Measurements from ENCODE around the gene TP53TG3. TPM values are rescaled to one million over a fixed set of nuclear protein-coding genes. Genes with fewer than 3 reads are reported as not detected.
"Not testable (repeated sequence)": the region's sequence is repeated elsewhere in the genome, so short reads cannot be mapped to it uniquely, and the experiment has no call there.

Gene TP53TG3
- not detected in 2 replicates for total RNA-seq

- DNase-seq (ENCODE audit: low read depth in 2 of 2), result not testable (repeated sequence)
These were observed at the start of gene TP53TG3 for GRCh38 chr16:32676065-32676464. TSS of gene TP53TG3 (minus strand) at chr16:32676165. CDS start at chr16:32676097, 68 bp downstream.

GRCh38 chr16:32650876-32651275, 25.1 kb downstream of the TP53TG3 start:
- DNase-seq (ENCODE audit: low read depth in 2 of 2), result not testable (repeated sequence)

- not testable (repeated sequence) for DNase-seq (ENCODE audit: low read depth in 2 of 2)
These were observed 28.4 kb downstream of the TP53TG3 start for GRCh38 chr16:32647562-32647961.

- DNase-seq (ENCODE audit: low read depth in 2 of 2), result not testable (repeated sequence)
These were observed 29.2 kb downstream of the TP53TG3 start for GRCh38 chr16:32646780-32647179.

GRCh38 chr16:32646177-32646576, 29.8 kb downstream of the TP53TG3 start:
- not testable (repeated sequence) for DNase-seq (ENCODE audit: low read depth in 2 of 2)

DNA sequence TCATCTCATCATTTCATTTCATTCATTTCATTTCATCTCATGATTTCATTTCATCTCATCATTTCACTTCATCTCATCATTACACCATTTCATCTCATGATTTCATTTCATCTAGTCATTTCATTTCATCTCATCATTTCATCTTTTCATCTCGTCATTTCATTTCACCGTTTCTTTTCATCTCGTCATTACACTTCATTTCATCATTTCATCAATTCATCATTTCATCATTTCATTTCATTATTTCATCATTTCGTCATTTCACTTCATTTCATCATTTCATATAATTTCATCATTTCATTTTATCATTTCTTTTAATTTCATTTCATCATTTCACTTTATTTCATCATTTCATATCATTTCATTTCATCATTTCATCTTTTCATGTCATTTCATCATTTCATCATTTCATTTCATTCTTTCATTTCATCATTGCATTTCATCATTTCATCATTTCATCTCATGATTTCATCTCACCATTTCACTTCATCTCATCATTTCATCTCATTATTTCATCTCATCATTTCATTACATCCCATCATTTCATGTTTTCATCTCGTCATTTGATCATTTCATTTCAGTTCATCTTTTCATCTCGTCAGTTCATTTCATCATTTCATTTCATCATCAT, 30.6 kb downstream of the TP53TG3 start:
- not testable (repeated sequence) for DNase-seq (ENCODE audit: low read depth in 2 of 2)

DNA sequence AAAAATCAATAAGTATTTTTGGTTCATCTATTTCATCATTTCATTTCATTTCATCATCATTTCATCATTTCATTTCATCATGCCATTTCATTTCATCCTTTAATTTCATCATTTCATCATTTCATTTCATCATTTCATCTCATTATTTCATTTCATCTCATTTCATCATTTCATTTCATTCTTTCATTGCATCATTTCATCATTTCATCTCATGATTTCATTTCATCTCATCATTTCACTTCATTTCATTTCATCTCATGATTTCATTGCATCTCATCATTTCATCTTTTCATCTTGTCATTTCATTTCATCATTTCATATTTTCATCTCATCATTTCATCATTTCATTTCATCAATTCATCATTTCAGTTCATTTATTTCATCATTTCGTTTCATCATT, 31.2 kb downstream of the TP53TG3 start:
- DNase-seq (ENCODE audit: low read depth in 2 of 2), result not testable (repeated sequence)

- not testable (repeated sequence) for DNase-seq (ENCODE audit: low read depth in 2 of 2)
These were observed 38.4 kb downstream of the TP53TG3 start for GRCh38 chr16:32637614-32638013.

DNA sequence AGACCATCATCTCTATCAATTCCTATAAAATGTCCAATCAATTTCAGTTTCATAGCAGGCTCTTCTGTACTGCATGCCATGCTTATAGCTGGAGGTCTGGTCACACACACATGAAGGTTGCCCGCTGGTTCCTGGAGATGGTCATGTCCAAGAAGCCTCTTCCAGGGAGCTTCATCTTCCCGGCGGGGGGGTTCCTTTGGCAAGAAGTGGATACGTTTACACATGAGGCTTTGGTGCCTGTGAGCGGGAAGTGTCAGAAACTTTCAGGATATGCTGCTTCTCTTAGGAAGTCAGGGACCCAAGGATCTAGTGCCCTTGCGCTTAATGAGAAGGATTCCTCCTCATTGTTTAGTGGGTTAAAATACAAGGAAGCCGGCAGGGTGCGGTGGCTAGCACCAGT, 43.9 kb downstream of the TP53TG3 start:
- not testable (repeated sequence) for DNase-seq (ENCODE audit: low read depth in 2 of 2)

Data from lung microvascular endothelial cell (primary cell).